GM12865 (cell line): ENCODE measurements around the gene LHX3.
"Not testable (repeated sequence)": the region's sequence is repeated elsewhere in the genome, so short reads cannot be mapped to it uniquely, and the experiment has no call there.

Experiments
- DNase-seq: peaks from one replicate; pipeline ENCODE4 v3.0.0; 2010; ENCODE audit warnings: low read depth
- H3K4me3 ChIP-seq: 2 replicates; pipeline ENCODE4 v1.5.1; 2011; ENCODE audit warnings: mild to moderate bottlenecking, low read depth, low read length, control low read depth
- CTCF ChIP-seq: IDR thresholded peaks from 2 replicates; pipeline ENCODE4 v1.5.1; 2011; ENCODE audit warnings: low read length, control low read depth, low read depth, inconsistent platforms; ENCODE audit not compliant: insufficient read depth; ENCODE audit errors: missing control alignments

The LHX3 gene

DNA sequence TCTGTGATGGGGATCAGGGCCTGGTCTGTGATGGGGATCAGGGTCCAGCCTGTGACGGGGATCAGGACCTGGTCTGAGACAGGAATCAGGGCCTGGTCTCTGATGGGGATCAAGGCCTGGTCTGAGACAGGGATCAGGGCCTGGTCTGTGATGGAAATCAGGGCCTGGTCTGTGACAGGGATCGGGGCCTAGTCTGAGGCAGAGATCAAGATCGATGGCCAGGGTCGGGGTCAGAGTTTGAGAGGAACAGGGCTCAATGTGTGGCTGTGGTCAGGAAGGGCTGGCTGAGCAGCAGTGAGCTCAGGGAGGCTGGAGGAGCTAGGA, 52.4 kb downstream of the LHX3 start:
- no peak for TF ChIP-seq CTCF
- DNase-seq = no peak

DNA sequence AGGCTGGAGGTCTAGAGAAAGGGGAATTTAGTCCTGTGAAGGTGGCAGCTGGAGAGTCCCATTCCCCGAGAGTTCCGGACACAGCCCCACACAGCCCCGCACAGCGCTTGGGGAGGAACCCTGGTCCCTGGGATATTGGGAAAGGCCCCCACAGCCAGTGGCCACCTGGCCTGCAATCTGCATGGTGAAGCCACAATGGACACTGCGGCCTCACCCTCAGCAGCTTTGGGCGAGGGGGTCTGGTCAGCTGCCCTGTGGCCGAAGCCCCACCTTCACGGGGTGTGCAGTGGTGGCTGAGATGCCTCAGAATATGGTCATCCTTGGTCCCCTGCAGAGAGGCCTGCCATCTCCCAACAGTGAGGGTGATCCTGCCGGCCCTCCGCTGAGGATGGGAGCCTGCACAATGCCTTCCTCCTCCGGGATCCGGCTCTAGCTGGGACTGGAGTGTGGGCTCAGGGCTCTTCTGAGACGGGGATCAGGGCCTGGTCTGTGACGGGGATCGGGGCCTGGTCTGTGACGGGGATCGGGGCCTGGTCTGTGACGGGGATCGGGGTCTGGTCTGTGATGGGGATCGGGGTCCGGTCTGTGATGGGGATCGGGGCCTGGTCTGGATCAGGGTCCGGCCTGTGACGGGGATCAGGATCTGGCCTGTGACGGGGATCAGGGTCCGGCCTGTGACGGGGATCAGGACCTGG, 52.9 kb downstream of the LHX3 start:
- TF ChIP-seq CTCF = no peak
- DNase-seq = no peak
- H3K4me3 ChIP-seq = no peak overlapping the region

More for the DNA sequence above, 52.4 kb downstream of the LHX3 start:
- H3K4me3 ChIP-seq = no peak overlapping the region

GRCh38 chr9:136151214-136151804, 53.6 kb downstream of the LHX3 start:
- no peak for DNase-seq
- H3K4me3 ChIP-seq = no peak overlapping the region
- TF ChIP-seq CTCF = no peak

DNA sequence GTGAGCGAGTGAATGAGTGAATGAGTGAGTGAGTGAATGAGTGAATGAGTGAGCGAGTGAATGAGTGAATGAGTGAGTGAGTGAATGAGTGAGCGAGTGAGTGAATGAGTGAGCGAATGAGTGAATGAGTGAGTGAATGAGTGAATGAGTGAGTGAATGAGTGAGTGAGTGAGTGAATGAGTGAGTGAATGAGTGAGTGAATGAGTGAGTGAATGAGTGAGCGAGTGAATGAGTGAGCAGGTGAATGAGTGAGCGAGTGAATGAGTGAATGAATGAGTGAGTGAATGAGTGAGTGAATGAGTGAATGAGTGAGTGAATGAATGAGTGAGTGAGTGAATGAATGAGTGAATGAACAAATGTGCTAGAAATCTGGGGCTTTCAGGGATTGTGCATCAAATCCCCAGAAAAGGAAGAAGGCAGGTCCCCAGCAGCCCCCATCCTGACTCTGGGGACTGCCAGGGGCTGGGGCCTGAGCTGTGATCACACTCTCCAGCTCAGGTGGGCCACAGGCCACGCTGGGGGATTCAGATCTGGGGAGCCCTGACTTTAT, 54.2 kb downstream of the LHX3 start:
- not testable (repeated sequence) for DNase-seq, H3K4me3 ChIP-seq

DNA sequence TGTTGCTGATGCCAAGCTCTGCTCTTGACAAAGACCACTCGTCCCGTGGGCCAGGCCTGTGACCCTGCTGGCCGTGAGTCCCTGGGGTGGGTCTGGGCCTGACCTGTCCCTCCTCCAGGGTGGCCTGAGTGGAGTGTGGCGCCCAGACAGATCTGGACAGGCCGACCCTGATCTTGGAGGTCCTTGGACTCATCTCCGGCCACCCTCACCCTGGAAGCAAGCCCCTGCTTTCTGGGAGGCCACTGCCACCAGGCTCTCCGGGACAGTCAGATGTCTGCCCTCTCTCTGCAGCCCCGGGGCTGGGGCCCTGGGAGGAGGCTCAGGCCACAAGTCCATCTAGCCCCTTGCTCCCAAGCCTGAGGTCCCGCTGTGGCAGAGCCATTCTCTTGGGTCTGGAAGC, 55.1 kb downstream of the LHX3 start:
- no peak for TF ChIP-seq CTCF
- DNase-seq = no peak
- H3K4me3 ChIP-seq = no peak overlapping the region

- H3K4me3 ChIP-seq = no peak overlapping the region
- TF ChIP-seq CTCF = no peak
- no peak for DNase-seq
Measured at GRCh38 chr9:136149337-136149736, 55.6 kb downstream of the LHX3 start.

GRCh38 chr9:136148766-136149165, 56.2 kb downstream of the LHX3 start:
- no peak for TF ChIP-seq CTCF
- no peak for DNase-seq
- H3K4me3 ChIP-seq = no peak overlapping the region
